Neutrophil (primary cell): ENCODE measurements around the gene COL25A1.

ENCODE experiments used
- H3K27ac ChIP-seq: fragments of 200-600 bp; sonication (generic); 2 replicates; pipeline ENCODE4 v1.5.1; 2016; ENCODE audit warnings: mild to moderate bottlenecking, moderate library complexity
- H3K27me3 ChIP-seq: fragments of 200-600 bp; sonication (generic); 2 replicates; pipeline ENCODE4 v1.6.0; 2016; ENCODE audit warnings: mild to moderate bottlenecking
- H3K36me3 ChIP-seq: fragments of 200-600 bp; sonication (generic); 2 replicates; pipeline ENCODE4 v1.5.1; 2017
- H3K4me1 ChIP-seq, 2 experiments: fragments of 200-600 bp in 1 of 2; sonication (generic) in 1 of 2; 1 replicate in 1 of 2; 2 replicates in 1 of 2; pipeline versions ENCODE4 v1.5.1 to v1.6.1; 2013 to 2016; ENCODE audit warnings: low read depth in 1 of 2, low read length in 1 of 2, mild to moderate bottlenecking in 1 of 2, moderate library complexity in 1 of 2; ENCODE audit not compliant: control insufficient read depth in 1 of 2, insufficient read depth in 1 of 2
- H3K4me3 ChIP-seq, 2 experiments: fragments of 200-600 bp in 1 of 2; sonication (generic) in 1 of 2; 1 replicate in 1 of 2; 2 replicates in 1 of 2; pipeline ENCODE4 v1.5.1; 2013 to 2016; ENCODE audit warnings: low read depth in 1 of 2, low read length in 1 of 2, mild to moderate bottlenecking in 1 of 2, moderate library complexity in 1 of 2
- H3K9me3 ChIP-seq: fragments of 200-600 bp; sonication (generic); 2 replicates; pipeline ENCODE4 v1.5.1; 2016
- TF ChIP-seq, protein P1 (sequence below): fragments of 200-600 bp; sonication (generic); IDR thresholded peaks from 2 replicates; pipeline ENCODE4 v1.5.1; 2016; ENCODE audit warnings: antibody characterized with exemption

The COL25A1 gene

DNA sequence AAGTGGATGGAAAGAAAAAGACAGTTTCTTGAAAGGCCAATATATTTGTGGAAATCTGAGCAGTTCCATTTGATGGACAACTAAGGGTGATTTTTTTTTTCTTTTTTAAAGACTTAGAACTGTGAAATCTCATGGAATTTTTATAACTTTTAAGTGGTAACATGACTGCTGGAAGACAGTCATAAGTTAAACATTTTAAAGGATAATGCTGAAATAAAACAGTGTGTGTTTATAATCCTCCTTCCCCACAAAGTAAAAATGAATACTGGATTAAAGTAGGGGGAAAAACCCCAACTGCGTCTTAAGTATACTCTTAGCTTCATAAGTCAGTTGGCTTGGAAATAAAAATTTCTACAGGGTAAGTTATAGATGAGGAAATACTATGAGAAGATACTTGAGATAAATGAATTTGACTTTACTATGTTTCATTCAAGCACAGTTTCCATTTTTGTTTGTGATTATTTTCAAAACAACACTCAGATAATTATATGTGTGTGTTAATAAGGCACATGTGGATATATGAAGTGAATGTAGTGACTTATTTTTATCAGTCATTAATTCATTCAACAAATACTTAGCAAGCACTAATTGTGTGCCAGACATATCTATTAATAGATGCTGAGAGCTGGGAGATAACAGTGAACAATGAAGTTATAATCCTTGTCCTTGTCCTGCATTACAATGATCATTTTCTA lies 410.4 kb downstream of the COL25A1 start:
- Histone ChIP-seq H3K9me3 (no peaks in the 10 kb centered on the region), H3K4me1 (no peaks in the 10 kb centered on the region), H3K36me3 (no peaks in the 10 kb centered on the region), H3K4me3 (no peak overlapping the region), H3K27me3 (no peaks in the 10 kb centered on the region), H3K27ac (no peak overlapping the region)
- TF ChIP-seq, protein P1, sequence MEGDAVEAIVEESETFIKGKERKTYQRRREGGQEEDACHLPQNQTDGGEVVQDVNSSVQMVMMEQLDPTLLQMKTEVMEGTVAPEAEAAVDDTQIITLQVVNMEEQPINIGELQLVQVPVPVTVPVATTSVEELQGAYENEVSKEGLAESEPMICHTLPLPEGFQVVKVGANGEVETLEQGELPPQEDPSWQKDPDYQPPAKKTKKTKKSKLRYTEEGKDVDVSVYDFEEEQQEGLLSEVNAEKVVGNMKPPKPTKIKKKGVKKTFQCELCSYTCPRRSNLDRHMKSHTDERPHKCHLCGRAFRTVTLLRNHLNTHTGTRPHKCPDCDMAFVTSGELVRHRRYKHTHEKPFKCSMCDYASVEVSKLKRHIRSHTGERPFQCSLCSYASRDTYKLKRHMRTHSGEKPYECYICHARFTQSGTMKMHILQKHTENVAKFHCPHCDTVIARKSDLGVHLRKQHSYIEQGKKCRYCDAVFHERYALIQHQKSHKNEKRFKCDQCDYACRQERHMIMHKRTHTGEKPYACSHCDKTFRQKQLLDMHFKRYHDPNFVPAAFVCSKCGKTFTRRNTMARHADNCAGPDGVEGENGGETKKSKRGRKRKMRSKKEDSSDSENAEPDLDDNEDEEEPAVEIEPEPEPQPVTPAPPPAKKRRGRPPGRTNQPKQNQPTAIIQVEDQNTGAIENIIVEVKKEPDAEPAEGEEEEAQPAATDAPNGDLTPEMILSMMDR, result no peak

DNA sequence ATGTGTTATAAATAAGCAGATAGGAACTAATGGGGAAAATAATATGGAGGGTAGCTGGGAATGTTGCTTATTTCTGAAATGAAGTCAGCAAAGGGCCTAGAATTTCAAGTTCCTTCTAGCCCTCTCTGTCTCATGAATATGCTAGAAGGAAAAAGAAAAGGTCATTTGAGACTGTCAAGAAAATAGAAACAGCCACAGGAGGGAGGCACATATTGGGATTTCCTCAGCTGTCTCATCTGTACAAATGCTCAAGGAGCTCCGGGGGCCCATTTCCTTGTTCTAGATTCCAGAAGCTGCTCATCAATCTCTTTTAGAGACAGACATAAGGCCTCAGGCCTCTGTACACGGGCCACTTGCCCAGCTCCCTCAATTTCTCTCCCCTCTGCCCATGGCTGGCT lies 412.0 kb downstream of the COL25A1 start:
- Histone ChIP-seq H3K27ac (no peak overlapping the region), H3K9me3 (no peaks in the 10 kb centered on the region), H3K4me3 (no peak overlapping the region), H3K36me3 (no peaks in the 10 kb centered on the region), H3K4me1 (no peaks in the 10 kb centered on the region), H3K27me3 (no peaks in the 10 kb centered on the region)
- TF ChIP-seq, protein P1, result no peak

DNA sequence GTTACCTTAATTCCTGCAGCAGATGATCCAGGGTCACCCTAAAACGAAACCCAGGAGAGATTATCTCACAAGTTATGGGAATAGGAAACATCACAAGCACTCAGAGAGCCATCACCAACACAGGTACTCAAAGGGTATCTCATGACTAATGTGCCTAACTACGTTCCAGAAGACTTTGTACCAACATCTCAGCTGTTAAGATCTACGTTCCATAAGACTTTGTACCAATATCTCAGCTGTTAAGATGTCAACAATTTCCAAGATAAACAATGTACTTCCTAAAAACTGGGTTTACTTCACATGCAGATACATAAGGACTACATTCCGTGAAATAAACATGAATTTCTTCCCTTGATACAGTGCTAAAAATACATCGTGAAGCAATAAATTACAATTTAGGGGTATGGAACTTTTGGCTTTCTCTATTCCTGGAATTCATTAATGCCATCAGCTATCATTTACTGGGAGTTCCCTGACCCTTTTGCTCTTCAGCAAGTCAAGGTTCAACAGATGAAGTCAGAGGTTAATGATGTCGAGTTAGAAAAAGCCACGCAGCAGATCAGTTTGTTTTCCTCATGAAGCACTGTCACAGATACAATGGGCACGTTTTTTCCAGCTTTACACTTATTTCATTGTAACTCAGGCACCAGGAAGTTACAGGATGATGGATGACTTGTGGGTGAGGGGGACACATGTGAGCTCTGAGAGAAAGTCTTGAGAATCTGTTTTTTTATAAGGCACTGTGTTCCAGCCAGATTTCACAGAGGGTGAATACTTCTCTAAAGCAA lies 412.6 kb downstream of the COL25A1 start:
- H3K4me3 ChIP-seq, result no peak overlapping the region
- no peaks in the 10 kb centered on the region for H3K9me3 ChIP-seq
- no peaks in the 10 kb centered on the region for H3K27me3 ChIP-seq
- H3K36me3 ChIP-seq, result no peaks in the 10 kb centered on the region
- H3K27ac ChIP-seq, result no peak overlapping the region
- TF ChIP-seq, protein P1, result no peak
- no peaks in the 10 kb centered on the region for H3K4me1 ChIP-seq

DNA sequence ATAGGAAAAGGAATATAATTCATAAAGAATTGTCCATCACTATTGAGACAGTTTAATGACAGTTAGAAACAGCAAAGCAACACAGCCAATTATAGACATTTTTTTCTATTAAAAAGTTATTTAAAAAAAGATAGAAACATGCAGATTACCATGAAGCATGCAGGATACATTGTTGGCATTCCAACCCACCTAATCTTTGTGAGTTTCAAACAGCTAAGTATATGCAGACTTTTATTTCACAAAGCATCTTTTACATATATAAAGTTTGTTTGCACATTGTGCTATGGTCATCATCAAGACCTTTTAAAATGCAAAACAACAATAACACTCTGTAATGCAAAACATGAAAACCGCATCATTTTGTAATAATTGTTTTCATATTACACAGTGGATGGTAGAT lies 413.7 kb downstream of the COL25A1 start:
- no peaks in the 10 kb centered on the region for H3K4me1 ChIP-seq
- no peaks in the 10 kb centered on the region for H3K9me3 ChIP-seq

DNA sequence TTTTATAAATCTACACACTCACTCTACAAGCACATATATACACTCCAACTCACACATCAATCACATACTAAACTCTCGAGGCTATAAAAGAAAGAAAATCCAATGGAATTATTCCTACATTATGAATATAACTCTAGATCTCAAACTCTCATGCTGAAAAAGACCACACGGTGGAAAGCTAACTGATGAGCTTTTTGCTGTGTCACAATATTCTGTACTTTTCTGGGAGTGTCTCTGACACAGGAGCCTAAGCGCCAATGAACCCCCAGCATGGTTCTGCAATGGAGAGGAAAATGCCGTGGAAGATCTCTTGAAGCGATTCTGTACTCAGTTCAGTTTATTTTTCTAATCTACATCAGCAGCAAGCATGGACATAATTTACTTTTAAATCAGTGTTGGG lies 415.4 kb downstream of the COL25A1 start:
- TF ChIP-seq, protein P1, result no peak
- H3K4me1 ChIP-seq, result no peaks in the 10 kb centered on the region
- no peaks in the 10 kb centered on the region for H3K27me3 ChIP-seq
- H3K36me3 ChIP-seq, result no peaks in the 10 kb centered on the region
- no peak overlapping the region for H3K27ac ChIP-seq
- no peaks in the 10 kb centered on the region for H3K9me3 ChIP-seq
- no peak overlapping the region for H3K4me3 ChIP-seq

More for the DNA sequence above, 413.7 kb downstream of the COL25A1 start:
- no peak overlapping the region for H3K4me3 ChIP-seq
- H3K36me3 ChIP-seq, result no peaks in the 10 kb centered on the region
- no peaks in the 10 kb centered on the region for H3K27me3 ChIP-seq
- TF ChIP-seq, protein P1, result no peak
- no peak overlapping the region for H3K27ac ChIP-seq
